GM19455 (cell line): Measurements from ENCODE around the gene GLRA2.

ENCODE experiments used
- ATAC-seq: cut with Tn5 transposase; IDR thresholded peaks from one replicate; pipeline ENCODE4 v1.9.1; 2021; ENCODE audit not compliant: unreplicated experiment

The GLRA2 gene

GRCh38 chrX:14529290-14529989, at the start of gene GLRA2:
Gene GLRA2 (plus strand): TSS chrX:14529536. CDS start chrX:14530058, 522 bp downstream.
- ATAC-seq = no peak

GRCh38 chrX:14489437-14489836, 39.9 kb upstream of the GLRA2 start:
- ATAC-seq = no peak

GRCh38 chrX:14491689-14492088, 37.6 kb upstream of the GLRA2 start:
- ATAC-seq = no peak

- ATAC-seq = no peak
These were observed 32.7 kb upstream of the GLRA2 start for GRCh38 chrX:14496674-14497073.

GRCh38 chrX:14497184-14497666, 32.1 kb upstream of the GLRA2 start:
- peak; percentile 73 for ATAC-seq

GRCh38 chrX:14501327-14501726, 28.0 kb upstream of the GLRA2 start:
- no peak for ATAC-seq

- no peak for ATAC-seq
These were observed 24.3 kb upstream of the GLRA2 start for GRCh38 chrX:14504960-14505538.

GRCh38 chrX:14505648-14506047, 23.7 kb upstream of the GLRA2 start:
- ATAC-seq = no peak

GRCh38 chrX:14506866-14507265, 22.5 kb upstream of the GLRA2 start:
- ATAC-seq = no peak

- ATAC-seq = no peak
These were observed 21.2 kb upstream of the GLRA2 start for GRCh38 chrX:14508025-14508690.

GRCh38 chrX:14509325-14510057, 19.8 kb upstream of the GLRA2 start:
- ATAC-seq = no peak

- ATAC-seq = no peak
These were observed 577 bp upstream of the GLRA2 start for GRCh38 chrX:14528629-14529289.

- no peak for ATAC-seq
These were observed 4.5 kb downstream of the GLRA2 start for GRCh38 chrX:14533867-14534266.

- ATAC-seq = no peak
These were observed 16.9 kb downstream of the GLRA2 start for GRCh38 chrX:14546190-14546589.

- ATAC-seq = no peak
These were observed 24.9 kb downstream of the GLRA2 start for GRCh38 chrX:14554131-14554715.

- no peak for ATAC-seq
These were observed 34.7 kb downstream of the GLRA2 start for GRCh38 chrX:14564058-14564457.

- ATAC-seq = no peak
These were observed 43.8 kb downstream of the GLRA2 start for GRCh38 chrX:14573161-14573560.

- ATAC-seq = no peak
These were observed 51.7 kb downstream of the GLRA2 start for GRCh38 chrX:14581081-14581480.

GRCh38 chrX:14584548-14584947, 55.2 kb downstream of the GLRA2 start:
- ATAC-seq = no peak

- no peak for ATAC-seq
These were observed 60.9 kb downstream of the GLRA2 start for GRCh38 chrX:14590216-14590615.
